K562 (cell line): Measurements from ENCODE around the gene CNPY4. TPM values are rescaled to one million over a fixed set of nuclear protein-coding genes. Genes with fewer than 3 reads are reported as not detected.

Experiments
- ATAC-seq: fragments of 200-7000 bp; cut with Tn5 transposase; 3 replicates; pipeline ENCODE4 v1.9.1; 2020; ENCODE audit warnings: moderate library complexity
- BruUV-seq: library from RNA; stranded (reverse); fragments of 400-500 nt; replicated peaks from 2 replicates; lab custom pipeline; 2021; lab: Mats Ljungman, UMichigan
- CTCF ChIA-PET: fragments of 300-600 bp; formaldehyde crosslinking; extraction: SDS; loops from one replicate; lab custom pipeline; 2021; ENCODE audit warnings: low intra/inter-chr PET ratio; lab: Yijun Ruan, JAX
- POLR2A ChIA-PET: fragments of 300-600, 350-650 bp; sonication (Branson Sonifier 250); formaldehyde crosslinking; extraction: SDS; loops from one replicate; lab custom pipeline; 2021; ENCODE audit warnings: antibody characterized with exemption, inconsistent platforms; lab: Yijun Ruan, JAX
- DNase-seq, 4 experiments: peaks; one replicate each; pipeline versions ENCODE4 v3.0.0 to v3.0.0-alpha.2; 2011 to 2018; ENCODE audit warnings: low spot score in 3 of 4, mixed read lengths in 3 of 4; ENCODE audit errors: extremely low read depth in 1 of 4
- FAIRE-seq: peaks from 2 replicates; lab custom pipeline; 2011; peaks lifted over from hg19 to GRCh38; lab: Jason Lieb, UNC
- H2AFZ ChIP-seq: 2 replicates; pipeline ENCODE4 v1.6.0; 2011; ENCODE audit warnings: low read depth, low read length, control low read depth, inconsistent platforms
- H3K27ac ChIP-seq: fragments of 200-600 bp; 3 replicates; pipeline ENCODE4 v1.8.0; 2011; ENCODE audit warnings: low read depth, mild to moderate bottlenecking, control low read depth, inconsistent platforms, low read length, moderate library complexity, mixed read lengths; ENCODE audit errors: extremely low read depth
- H3K27me3 ChIP-seq, 2 experiments: fragments of 300-600 bp in 1 of 2; 2 replicates in 1 of 2; 3 replicates in 1 of 2; pipeline versions ENCODE4 v1.6.0 to v1.8.0; 2011; ENCODE audit warnings: inconsistent platforms in 2 of 2, low read length in 2 of 2, mild to moderate bottlenecking in 1 of 2, mixed read lengths in 1 of 2, moderate library complexity in 1 of 2; ENCODE audit not compliant: control insufficient read depth in 2 of 2, insufficient read depth in 2 of 2
- H3K36me3 ChIP-seq: fragments of 300-600 bp; 3 replicates; pipeline ENCODE4 v1.8.0; 2011; ENCODE audit warnings: mild to moderate bottlenecking, low read length, inconsistent platforms; ENCODE audit not compliant: control insufficient read depth, insufficient read depth
- H3K4me1 ChIP-seq, 2 experiments: fragments of 200-600 bp in 1 of 2; replicated peaks in 1 of 2; 2 replicates in 1 of 2; 3 replicates in 1 of 2; pipeline versions ENCODE4 v1.5.1 to v1.8.0; 2011; ENCODE audit warnings: inconsistent platforms in 2 of 2, low read length in 2 of 2, mild to moderate bottlenecking in 1 of 2, mixed read lengths in 1 of 2, moderate library complexity in 1 of 2; ENCODE audit not compliant: control insufficient read depth in 2 of 2, insufficient read depth in 2 of 2
- H3K4me2 ChIP-seq: 2 replicates; pipeline ENCODE4 v1.6.1; 2011; ENCODE audit warnings: low read length, control low read depth, inconsistent platforms, mixed read lengths; ENCODE audit not compliant: insufficient read depth
- H3K4me3 ChIP-seq: fragments of 200-600 bp; sonication (generic), shearing (Covaris generic); 2 replicates; pipeline ENCODE4 v1.5.1; 2016; ENCODE audit warnings: control low read depth, inconsistent platforms
- H3K79me2 ChIP-seq: fragments of 200-600 bp; 3 replicates; pipeline ENCODE4 v1.8.0; 2011; ENCODE audit warnings: low read length, inconsistent platforms; ENCODE audit not compliant: control insufficient read depth, insufficient read depth
- H3K9ac ChIP-seq, 2 experiments: 2 replicates each; pipeline versions ENCODE4 v1.6.0 to v1.6.1; 2011; ENCODE audit warnings: low read depth in 2 of 2, low read length in 2 of 2, control low read depth in 1 of 2, inconsistent platforms in 1 of 2, mild to moderate bottlenecking in 1 of 2, mixed read lengths in 1 of 2; ENCODE audit not compliant: insufficient read depth in 1 of 2
- H3K9me1 ChIP-seq: one replicate; pipeline ENCODE4 v1.6.0; 2011; ENCODE audit warnings: inconsistent platforms, mild to moderate bottlenecking, low read length, moderate library complexity; ENCODE audit not compliant: control insufficient read depth, insufficient read depth
- H3K9me3 ChIP-seq: replicated peaks from 2 replicates; pipeline ENCODE4 v1.5.1; 2011; ENCODE audit warnings: low read depth, low read length, inconsistent platforms; ENCODE audit not compliant: control insufficient read depth, insufficient read depth
- H4K20me1 ChIP-seq: replicated peaks from 2 replicates; pipeline ENCODE4 v1.6.1; 2011; ENCODE audit warnings: low read length, inconsistent platforms, mixed read lengths; ENCODE audit not compliant: control insufficient read depth, insufficient read depth
- ARID4B ChIP-seq: sonication (generic); formaldehyde crosslinking; IDR thresholded peaks from 2 replicates; pipeline ENCODE4 v1.8.0; 2022; ENCODE audit warnings: mild to moderate bottlenecking, missing genetic modification reagents
- MECOM ChIP-seq: fragments of 250-450 bp; sonication (Bioruptor Pico); IDR thresholded peaks from 2 replicates; pipeline ENCODE4 v1.8.0; 2022; ENCODE audit warnings: inconsistent platforms
- POLR2A ChIP-seq: fragments of 450-650 bp; conservative IDR thresholded peaks from 2 replicates; pipeline ENCODE4 v1.6.1; 2016
- RBFOX2 ChIP-seq: fragments of 200-400 bp; formaldehyde crosslinking; IDR thresholded peaks from 2 replicates; pipeline ENCODE4 v1.6.1; 2017; ENCODE audit warnings: low read depth, mild to moderate bottlenecking, low read length, moderate library complexity
- SUPT5H ChIP-seq: fragments of 450-650 bp; IDR thresholded peaks from 2 replicates; pipeline ENCODE4 v1.6.1; 2016
- TAF7 ChIP-seq: fragments of 450-650 bp; IDR thresholded peaks from 2 replicates; pipeline ENCODE4 v1.6.1; 2016; ENCODE audit warnings: missing genetic modification characterization, missing compliant biosample characterization
- ZNF143 ChIP-seq: sonication (generic); formaldehyde crosslinking; IDR thresholded peaks from 2 replicates; pipeline ENCODE4 v1.9.0; 2022; ENCODE audit warnings: mild to moderate bottlenecking, missing genetic modification reagents
- WGBS: fragments of 100-300 bp; shearing (Covaris generic); methylation state at CpG from one replicate; pipeline ENCODE4 v1.1.6; 2016; ENCODE audit warnings: low coverage, mixed read lengths; ENCODE audit not compliant: insufficient coverage; ENCODE audit errors: missing lambda C conversion rate; 5-methylcytosine and 5-hydroxymethylcytosine counted together
- in situ Hi-C: fragments of 300-500 bp; cut with MboI; formaldehyde crosslinking; loops from 4 replicates; pipeline ENCODE4 v1.15.0; 2018; ENCODE audit warnings: inconsistent platforms, mixed read lengths
- intact Hi-C: fragments of 100-400 bp; cut with micrococcal nuclease; formaldehyde crosslinking; loops from 2 replicates; pipeline ENCODE4 v1.14.2; 2022
- polyA plus RNA-seq, 8 experiments: library from polyadenylated mRNA; depleted of rRNA in 4 of 8; stranded (reverse) in 5 of 8; unstranded in 3 of 8; fragments of >200 nt; fragmentation: Nextera tagmentation in 2 of 8; fragmentation: Illumina TruSeq in 1 of 8; extraction: Ambion mirVana in 2 of 8; extraction: Trizol in 1 of 8; gene quantifications; 2 replicates each; pipeline versions ENCODE4 v1.2.1 to v1.2.3, GENCODE V29; 2011 to 2014; ENCODE audit warnings: inconsistent platforms in 1 of 8, missing spikeins in 1 of 8
- total RNA-seq, 7 experiments: library from RNA; depleted of rRNA in 6 of 7; stranded (reverse); fragments of >200 nt in 6 of 7; fragmentation: Illumina TruSeq in 2 of 7; extraction: Trizol in 2 of 7; gene quantifications; 2 replicates each; pipeline versions ENCODE4 v1.2.1 to v1.2.3, GENCODE V29; 2011 to 2021; ENCODE audit warnings: low replicate concordance in 1 of 7

Gene CNPY4
- total and polyA plus RNA-seq, 9 of the 15 experiments (the other 6 are each of a cell fraction or from before 2014, with no cell fraction given): 1.9 to 11.2 (median 7.0) TPM

DNA sequence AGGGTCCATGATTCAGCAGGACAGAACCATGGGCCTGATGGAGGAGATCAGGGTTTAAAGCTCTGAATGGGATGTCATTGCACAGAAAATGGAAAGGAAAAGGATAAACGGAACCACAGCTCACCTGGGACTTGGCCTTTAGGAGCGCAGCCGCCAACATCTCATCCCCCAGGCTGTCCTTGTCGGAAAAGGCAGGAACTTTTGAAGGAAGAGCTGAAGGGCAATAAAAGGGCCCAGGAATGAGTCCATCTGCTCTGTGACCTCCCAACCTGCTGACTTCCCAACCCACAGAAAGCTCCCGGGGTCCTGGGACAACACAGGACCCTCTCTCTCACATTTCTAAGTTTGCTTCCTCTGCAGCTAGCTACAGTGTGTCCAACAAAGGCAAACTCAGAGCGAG is 44.0 kb upstream of the CNPY4 start:
- intact Hi-C loops: no loop called here
- in situ Hi-C loops: no loop called here
- POLR2A ChIA-PET: interaction anchor here (0.6 to 5.3 kb wide), 5 partner anchors 8 to 60 kb away, joined by 3 to 32 read pairs (median 6); partner anchors contain the start of gene ZKSCAN1

More for the DNA sequence above, 44.0 kb upstream of the CNPY4 start:
- DNase-seq: no peak
- H3K9me3 ChIP-seq: peaks cover 49% of the 10 kb centered on the region
- CTCF ChIA-PET: no interaction called here
- peaks cover 38% of the 10 kb centered on the region for H3K79me2 ChIP-seq
- peaks cover 96% of the 10 kb centered on the region for H3K36me3 ChIP-seq
- H3K4me2 ChIP-seq: no peak overlapping the region
- no peaks in the 10 kb centered on the region for H4K20me1 ChIP-seq
- FAIRE-seq: no peak
- H2AFZ ChIP-seq: no peak overlapping the region
- no peak for ATAC-seq
- H3K9ac ChIP-seq: no peak overlapping the region
- peaks cover 4% of the 10 kb centered on the region for H3K9me1 ChIP-seq
- no peaks in the 10 kb centered on the region for H3K27me3 ChIP-seq
- H3K4me1 ChIP-seq: peaks cover 2 to 4% of the 10 kb centered on the region in 2 experiments; a peak in 3 of 5 replicates
- H3K27ac ChIP-seq: no peak overlapping the region
- no peak overlapping the region for H3K4me3 ChIP-seq
- no TSS peak for BruUV-seq
- TF ChIP-seq POLR2A (0 out of 2 replicates have a peak, but pooled peaks have one; percentile 18), MECOM (CRISPR knock-in tag) (no peak), TAF7 (tag) (no peak), ZNF143 (no peak), SUPT5H (peak; percentile 24; the same call in 1 of the 2 replicates), RBFOX2 (0 out of 2 replicates have a peak, but pooled peaks have one; percentile 21), ARID4B (CRISPR knock-in tag) (no peak)
- 95% methylated on average over 6 of the region's 6 CpGs for WGBS
